ENCODE measurements around the gene CALN1.

The CALN1 gene

DNA sequence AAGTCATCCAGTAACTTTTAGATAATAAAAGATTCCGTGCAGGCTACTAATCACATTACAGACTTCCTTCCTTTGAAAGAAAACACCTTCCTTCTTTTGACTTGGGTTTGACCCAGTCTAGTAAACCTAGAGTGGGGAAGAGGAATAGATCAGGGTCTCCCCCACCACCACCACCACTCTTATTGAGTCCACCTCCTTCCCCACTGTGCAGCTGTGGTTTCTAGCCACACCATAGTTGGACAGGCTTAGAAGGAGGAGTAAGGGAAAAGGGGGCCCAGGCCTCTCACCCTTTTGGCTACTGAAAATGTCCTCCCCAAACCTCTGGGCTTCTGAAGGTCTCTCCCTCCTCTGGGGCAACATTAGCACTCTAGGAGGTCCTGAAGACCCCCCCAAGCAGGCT lies 372.7 kb downstream of the CALN1 start:
- DNase-seq: no peak
- in situ Hi-C loops (cut with HindIII; ENCODE audit: low pct_ligation_motif_present, low pct_unique_long_range_greater_than_20kb, low sequenced_read_pairs): no loop called here

DNA sequence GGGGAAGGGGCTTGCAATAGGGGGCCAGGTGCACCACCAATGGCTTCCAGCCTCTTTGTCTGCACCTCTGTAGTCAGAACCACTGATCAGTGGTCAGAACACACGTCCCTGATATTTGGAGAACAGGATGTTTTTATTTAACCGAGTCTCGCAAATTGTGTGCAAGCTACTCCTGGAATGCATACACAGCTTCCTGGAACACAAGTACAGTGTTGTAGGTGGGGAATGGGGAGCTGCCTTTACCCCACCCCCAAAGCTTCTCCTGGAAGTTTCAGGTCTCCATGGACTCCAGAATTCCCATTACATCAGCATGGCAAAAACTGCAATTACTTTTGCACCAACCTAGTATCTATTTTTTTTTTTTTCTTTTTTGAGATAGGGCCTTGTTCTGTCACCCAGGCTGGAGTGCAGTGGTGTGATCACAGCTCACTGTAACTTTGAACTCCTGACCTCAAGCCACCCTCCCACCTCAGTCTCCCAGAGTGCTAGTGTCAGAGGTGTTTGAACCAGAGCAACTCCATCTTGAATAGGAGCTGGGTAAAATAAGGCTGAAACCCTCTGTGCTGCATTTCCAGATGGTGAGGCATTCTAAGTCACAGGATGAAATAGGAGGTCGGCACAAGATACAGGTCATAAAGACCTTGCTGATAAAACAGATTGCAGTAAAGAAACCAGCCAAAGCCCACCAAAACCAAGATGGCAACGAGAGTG lies 374.0 kb downstream of the CALN1 start:
- in situ Hi-C loops (cut with HindIII; ENCODE audit: low pct_ligation_motif_present, low pct_unique_long_range_greater_than_20kb, low sequenced_read_pairs): no loop called here
- no peak for DNase-seq

- no peak for DNase-seq
- in situ Hi-C loops (cut with HindIII; ENCODE audit: low pct_ligation_motif_present, low pct_unique_long_range_greater_than_20kb, low sequenced_read_pairs): no loop called here
These were observed 374.6 kb downstream of the CALN1 start for GRCh38 chr7:72037516-72037915.

DNA sequence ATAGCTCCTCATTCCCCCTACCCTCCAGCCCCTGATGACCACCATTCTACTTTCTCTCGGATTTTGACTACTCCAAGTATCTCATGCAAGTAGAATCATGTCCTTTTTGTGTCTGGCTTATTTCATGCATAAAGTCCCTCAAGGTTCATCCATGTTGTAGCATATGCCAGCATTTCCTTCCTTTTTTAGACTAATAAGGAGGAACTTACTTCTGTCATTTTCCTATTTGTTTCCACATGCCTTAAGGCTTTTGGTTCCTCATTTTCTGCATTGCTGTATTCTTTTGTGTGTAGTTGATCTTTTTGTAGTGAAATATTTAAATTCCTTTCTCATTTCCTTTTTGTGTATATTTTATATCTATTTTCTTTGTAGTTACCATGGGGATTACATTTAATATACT lies 376.9 kb downstream of the CALN1 start:
- DNase-seq: no peak
- in situ Hi-C loops (cut with HindIII; ENCODE audit: low pct_ligation_motif_present, low pct_unique_long_range_greater_than_20kb, low sequenced_read_pairs): no loop called here

- in situ Hi-C loops (cut with HindIII; ENCODE audit: low pct_ligation_motif_present, low pct_unique_long_range_greater_than_20kb, low sequenced_read_pairs): no loop called here
- DNase-seq: no peak
These were observed 379.2 kb downstream of the CALN1 start for GRCh38 chr7:72032934-72033333.

DNA sequence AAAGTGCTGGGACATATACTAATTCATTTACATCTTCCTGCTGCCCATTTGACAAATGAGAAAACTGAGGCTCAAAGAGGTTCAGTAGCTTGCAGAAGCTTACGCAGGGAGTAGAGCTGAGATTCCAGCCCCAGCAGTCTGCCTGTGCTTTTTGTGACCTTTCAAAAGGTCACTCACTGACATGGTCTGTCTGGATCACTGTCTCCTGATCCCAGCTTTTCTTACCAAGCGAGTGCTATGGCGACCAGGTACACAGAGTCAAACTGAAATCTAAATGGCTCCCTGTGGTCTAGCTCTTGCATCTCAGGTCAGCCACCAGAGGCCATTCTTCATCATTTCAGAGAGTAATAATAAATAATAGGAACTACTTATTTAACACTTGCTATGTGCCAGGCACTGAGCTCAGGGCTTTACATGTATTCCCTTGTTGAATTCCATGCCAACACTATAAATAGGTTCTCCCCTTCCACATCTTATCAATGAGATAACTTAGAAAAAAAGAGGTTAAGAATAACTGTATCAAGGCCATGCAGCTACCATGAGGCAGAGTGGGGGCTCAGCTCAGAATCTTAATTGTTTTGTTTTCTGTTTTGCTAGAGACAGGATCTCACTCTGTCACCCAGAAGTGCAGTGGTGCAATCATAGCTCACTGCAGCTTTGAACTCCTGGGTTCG lies 381.0 kb downstream of the CALN1 start:
- no peak for DNase-seq
- in situ Hi-C loops (cut with HindIII; ENCODE audit: low pct_ligation_motif_present, low pct_unique_long_range_greater_than_20kb, low sequenced_read_pairs): no loop called here

GRCh38 chr7:72028267-72028666 lies 383.9 kb downstream of the CALN1 start:
- in situ Hi-C loops (cut with HindIII; ENCODE audit: low pct_ligation_motif_present, low pct_unique_long_range_greater_than_20kb, low sequenced_read_pairs): no loop called here
- DNase-seq: no peak

- DNase-seq: no peak
- in situ Hi-C loops (cut with HindIII; ENCODE audit: low pct_ligation_motif_present, low pct_unique_long_range_greater_than_20kb, low sequenced_read_pairs): no loop called here
These were observed 386.7 kb downstream of the CALN1 start for GRCh38 chr7:72025381-72025960.

DNA sequence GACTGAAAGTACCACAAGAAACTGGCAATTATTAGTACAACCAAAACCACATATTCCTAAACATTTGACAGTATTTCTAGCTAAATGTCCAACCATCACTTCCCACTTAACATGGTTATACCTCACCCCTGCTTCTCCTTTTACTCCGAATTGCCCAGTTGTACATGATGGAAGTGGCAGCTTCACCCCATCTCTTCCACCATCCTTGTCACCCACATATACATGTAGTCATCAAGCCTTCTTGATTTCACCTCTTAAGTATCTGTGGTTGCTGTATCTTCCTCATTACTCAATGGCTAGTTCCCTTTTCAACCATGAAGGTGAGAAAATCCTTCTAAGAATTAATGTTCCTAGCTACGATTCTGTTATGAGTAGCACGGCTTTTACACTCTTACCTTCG lies 388.2 kb downstream of the CALN1 start:
- in situ Hi-C loops (cut with HindIII; ENCODE audit: low pct_ligation_motif_present, low pct_unique_long_range_greater_than_20kb, low sequenced_read_pairs): no loop called here
- DNase-seq: no peak

- DNase-seq: no peak
- in situ Hi-C loops (cut with HindIII; ENCODE audit: low pct_ligation_motif_present, low pct_unique_long_range_greater_than_20kb, low sequenced_read_pairs): no loop called here
These were observed 390.4 kb downstream of the CALN1 start for GRCh38 chr7:72021716-72022115.

DNA sequence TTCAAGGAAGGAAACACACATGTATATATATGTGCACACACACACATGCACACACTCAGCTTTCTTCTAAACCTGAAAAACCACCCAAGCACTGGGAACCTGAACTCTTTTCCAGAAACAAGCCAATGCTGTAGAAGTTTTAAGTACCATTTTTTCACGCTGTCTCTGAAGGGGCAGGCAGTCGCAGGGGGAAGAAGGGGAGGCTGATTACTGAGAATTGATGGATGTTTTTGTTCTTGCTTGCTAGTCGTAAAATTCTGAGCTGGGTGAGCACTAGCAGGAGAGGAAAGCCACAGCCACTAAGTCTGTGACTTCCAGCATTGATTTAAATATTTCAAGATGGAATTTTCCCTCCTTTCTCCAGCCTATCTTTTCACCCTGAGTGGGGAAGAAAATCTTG lies 391.8 kb downstream of the CALN1 start:
- in situ Hi-C loops (cut with HindIII; ENCODE audit: low pct_ligation_motif_present, low pct_unique_long_range_greater_than_20kb, low sequenced_read_pairs): no loop called here
- no peak for DNase-seq

GRCh38 chr7:72019436-72019835 lies 392.7 kb downstream of the CALN1 start:
- no peak for DNase-seq

DNA sequence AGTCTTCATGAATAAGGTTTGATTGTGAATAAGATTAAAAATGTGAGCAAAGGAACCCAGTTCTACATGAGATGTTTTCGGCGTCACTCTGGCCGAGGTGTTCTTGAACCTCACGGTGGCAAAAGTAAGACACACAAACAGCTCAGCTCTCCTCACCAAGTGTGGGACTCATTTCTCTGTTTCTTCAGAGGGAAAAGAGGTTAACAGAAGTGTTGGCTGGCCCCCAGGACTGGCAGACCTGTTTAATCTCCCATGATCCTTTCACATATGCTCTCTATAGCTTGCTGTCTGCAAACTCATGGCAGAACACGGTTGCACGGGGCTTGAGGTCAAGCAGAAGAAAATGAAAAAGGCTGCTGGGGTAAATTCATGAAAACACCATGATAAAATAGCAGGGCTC lies 394.4 kb downstream of the CALN1 start:
- DNase-seq: no peak
- in situ Hi-C loops (cut with HindIII; ENCODE audit: low pct_ligation_motif_present, low pct_unique_long_range_greater_than_20kb, low sequenced_read_pairs): no loop called here

More at GRCh38 chr7:72019436-72019835, 392.7 kb downstream of the CALN1 start:
- in situ Hi-C loops (cut with HindIII; ENCODE audit: low pct_ligation_motif_present, low pct_unique_long_range_greater_than_20kb, low sequenced_read_pairs): no loop called here

GRCh38 chr7:72016574-72016973 lies 395.6 kb downstream of the CALN1 start:
- in situ Hi-C loops (cut with HindIII; ENCODE audit: low pct_ligation_motif_present, low pct_unique_long_range_greater_than_20kb, low sequenced_read_pairs): no loop called here

DNA sequence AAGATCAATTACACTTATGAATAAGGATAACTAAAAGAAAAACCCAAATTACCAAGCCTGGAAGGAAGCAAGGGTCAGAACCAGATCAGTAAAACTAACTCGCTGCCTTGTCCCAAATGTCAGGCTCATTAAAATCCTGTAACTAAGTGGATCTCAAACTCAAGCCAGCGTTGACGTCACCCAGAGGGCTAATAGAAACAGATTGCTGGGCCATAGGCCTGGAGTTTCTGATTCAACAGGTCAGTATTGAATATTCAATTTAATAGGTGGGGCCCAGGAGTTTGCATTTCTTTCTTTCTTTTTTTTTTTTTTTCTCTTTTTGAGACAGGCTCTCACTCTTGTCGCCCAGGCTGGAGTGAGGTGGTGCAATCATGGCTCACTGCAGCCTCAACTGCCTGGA lies 397.0 kb downstream of the CALN1 start:
- in situ Hi-C loops (cut with HindIII; ENCODE audit: low pct_ligation_motif_present, low pct_unique_long_range_greater_than_20kb, low sequenced_read_pairs): no loop called here
- DNase-seq: no peak

More at GRCh38 chr7:72016574-72016973, 395.6 kb downstream of the CALN1 start:
- no peak for DNase-seq

DNA sequence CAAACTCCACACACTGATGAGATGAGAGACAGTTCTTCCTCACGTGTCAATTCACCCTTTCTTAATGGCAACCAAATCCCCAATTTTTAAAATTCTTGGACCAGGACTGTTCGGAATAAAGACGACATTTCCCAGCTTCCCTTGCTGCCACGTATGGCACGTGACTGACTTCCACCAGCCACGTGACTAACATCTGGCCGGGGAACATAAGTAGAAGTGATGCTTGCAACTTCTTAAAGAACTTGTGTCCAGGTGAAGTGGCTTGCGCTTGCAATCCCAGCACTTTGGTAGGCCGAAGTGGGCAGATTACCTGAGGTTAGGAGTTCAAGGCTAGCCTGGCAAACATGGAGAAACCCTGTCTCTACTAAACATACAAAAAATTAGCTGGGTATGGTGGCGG lies 405.1 kb downstream of the CALN1 start:
- in situ Hi-C loops (cut with HindIII; ENCODE audit: low pct_ligation_motif_present, low pct_unique_long_range_greater_than_20kb, low sequenced_read_pairs): no loop called here
- no peak for DNase-seq

DNA sequence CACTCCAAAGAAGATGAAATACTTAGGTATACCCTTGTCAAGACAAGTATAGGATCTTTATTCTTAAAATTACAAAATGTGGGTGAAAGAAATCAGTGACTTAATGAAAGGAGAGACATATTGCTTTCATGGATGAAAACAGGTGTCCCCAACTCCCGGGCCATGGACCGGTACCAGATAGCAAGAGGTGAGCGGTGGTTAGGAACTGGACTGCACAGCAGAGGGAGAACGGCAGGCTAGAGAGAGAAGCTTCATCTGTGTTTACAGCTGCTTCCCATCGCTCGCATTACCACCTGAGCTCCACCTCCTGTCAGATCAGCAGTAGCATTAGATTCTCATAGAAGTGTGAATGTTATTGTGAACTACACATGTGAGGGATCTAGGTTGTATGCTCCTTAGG lies 408.9 kb downstream of the CALN1 start:
- no peak for DNase-seq
- in situ Hi-C loops (cut with HindIII; ENCODE audit: low pct_ligation_motif_present, low pct_unique_long_range_greater_than_20kb, low sequenced_read_pairs): no loop called here

- in situ Hi-C loops (cut with HindIII; ENCODE audit: low pct_ligation_motif_present, low pct_unique_long_range_greater_than_20kb, low sequenced_read_pairs): no loop called here
- DNase-seq: no peak
These were observed 416.0 kb downstream of the CALN1 start for GRCh38 chr7:71996141-71996540.

DNA sequence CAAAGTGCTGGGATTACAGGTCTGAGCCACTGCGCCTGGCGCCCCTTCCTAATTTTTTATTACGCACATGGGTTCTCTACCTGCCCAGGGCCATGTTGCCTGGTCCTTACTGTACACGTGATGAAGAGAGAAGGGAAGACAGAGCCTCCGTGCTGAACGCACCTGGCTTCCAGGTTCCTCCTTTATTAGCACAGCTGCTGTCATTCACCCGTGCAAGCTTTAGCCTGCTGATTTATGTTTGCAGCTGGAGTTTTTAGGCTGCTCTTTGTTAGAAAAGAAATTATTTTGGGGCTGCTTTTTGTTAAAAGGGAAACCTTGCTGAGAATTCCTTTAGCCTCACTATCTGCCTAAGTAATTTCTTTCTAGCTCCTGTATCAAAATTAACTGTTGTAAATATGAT lies 417.0 kb downstream of the CALN1 start:
- DNase-seq: no peak
- in situ Hi-C loops (cut with HindIII; ENCODE audit: low pct_ligation_motif_present, low pct_unique_long_range_greater_than_20kb, low sequenced_read_pairs): no loop called here

- in situ Hi-C loops (cut with HindIII; ENCODE audit: low pct_ligation_motif_present, low pct_unique_long_range_greater_than_20kb, low sequenced_read_pairs): no loop called here
- no peak for DNase-seq
These were observed 420.6 kb downstream of the CALN1 start for GRCh38 chr7:71991586-71991985.

All from ACHN (cell line).